Activated T-cell treated with anti-CD3 and anti-CD28 coated beads, Interleukin-2, amount 50 U/mL, for 4 hours (primary cell): Measurements from ENCODE around the gene SNIP1. TPM values are rescaled to one million over a fixed set of nuclear protein-coding genes. Genes with fewer than 3 reads are reported as not detected.

Experiments used
- total RNA-seq, 3 donors: library from RNA; stranded (reverse); gene quantifications; one replicate each; pipeline ENCODE4 v1.2.1, GENCODE V29; 2021

Gene SNIP1
- total RNA-seq, 3 donors from 2014 or later = 29.3 to 35.0 (median 30.4) TPM

Other genes starting within 250 kb of the SNIP1 start
- gene ZC3H12A, start 79.7 kb downstream of the SNIP1 start, total RNA-seq = 10 to 100 TPM; 48.7 to 64.8 (median 59.8) TPM
- gene MEAF6, start 39.5 kb downstream of the SNIP1 start, total RNA-seq = 100 to 1,000 TPM in 1 of 3 donors, 10 to 100 TPM in 2; 87.2 to 104 (median 95.6) TPM
- not detected for gene DNALI1, start 2.6 kb upstream of the SNIP1 start, total RNA-seq
- gene GNL2, start 41.6 kb upstream of the SNIP1 start, total RNA-seq = 100 to 1,000 TPM; 131 to 144 (median 137) TPM
- not detected for gene RSPO1, start 80.6 kb upstream of the SNIP1 start, total RNA-seq
- gene CDCA8, start 138.2 kb upstream of the SNIP1 start, total RNA-seq = 10 to 100 TPM in 2 of 3 donors, 1 to 10 TPM in 1; 7.7 to 12.2 (median 10.0) TPM
- under 1 TPM; 0.13 to 0.71 (median 0.27) TPM for gene EPHA10, start 210.8 kb upstream of the SNIP1 start, total RNA-seq
- 1 to 10 TPM; 4.0 to 5.0 (median 4.7) TPM for gene MANEAL, start 239.6 kb upstream of the SNIP1 start, total RNA-seq